ENCODE data around the gene CWC15. TPM values are rescaled to one million over a fixed set of nuclear protein-coding genes. Genes with fewer than 3 reads are reported as not detected.
"Not testable (repeated sequence)": the region's sequence is repeated elsewhere in the genome, so short reads cannot be mapped to it uniquely, and the experiment has no call there.

CWC15 gene
- polyA plus RNA-seq, 1 of the 3 experiments (the other 2 are of a cell fraction), result 27.0 TPM

DNA sequence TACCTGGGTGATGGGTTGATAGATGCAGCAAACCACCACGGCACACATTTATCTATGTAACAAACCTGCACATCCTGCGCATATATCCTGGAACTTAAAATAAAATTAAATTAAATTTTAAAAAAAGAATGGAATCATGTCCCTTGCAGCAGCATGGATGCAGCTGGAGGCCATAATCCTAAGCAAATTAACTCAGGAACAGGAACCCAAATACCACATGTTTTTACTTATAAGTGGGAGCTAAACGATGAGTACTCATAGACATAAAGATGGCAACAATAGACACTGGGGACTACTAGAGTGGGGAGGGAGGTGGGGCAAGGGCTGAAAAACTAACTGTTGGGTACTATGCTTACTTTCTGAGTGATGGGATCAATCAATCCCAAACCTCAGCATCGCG is 40.9 kb downstream of the CWC15 start:
- Histone ChIP-seq H3K9me3 (no peaks in the 10 kb centered on the region), H3F3A (replicated peaks; ENCODE audit: insufficient read depth) (peaks cover 43% of the 10 kb centered on the region), H4K20me1 (ENCODE audit: insufficient read depth) (no peaks in the 10 kb centered on the region), H3K27me3 (ENCODE audit: insufficient read depth) (no peaks in the 10 kb centered on the region), H3K27ac (ENCODE audit: low read depth in 2 of 2, low read length in 1 of 2) (peak overlapping the region; percentile 92), H3K9ac (peak overlapping the region; percentile 52; the same call in 1 of the 2 replicates), H3K4me1 (ENCODE audit: control insufficient read depth in 1 of 2, insufficient read depth in 2 of 2, low read depth in 1 of 2, low read length in 1 of 2) (peaks cover 28 to 34% of the 10 kb centered on the region in 2 experiments), H2AFZ (ENCODE audit: low read depth) (no peak overlapping the region), H3K79me2 (ENCODE audit: insufficient read depth) (no peaks in the 10 kb centered on the region), H3K4me3 (ENCODE audit: low read depth in 2 of 2, low read length in 1 of 2) (no peak overlapping the region), H3K4me2 (peak overlapping the region; percentile 51; the same call in 1 of the 2 replicates), H3K36me3 (replicated peaks in 1 of 2; ENCODE audit: control insufficient read depth in 1 of 2, insufficient read depth in 2 of 2, low read length in 1 of 2) (no peaks in the 10 kb centered on the region), H3K9me2 (no peaks in the 10 kb centered on the region)
- ChIA-PET CTCF (interaction anchor here (1.0 to 2.4 kb wide), 4 partner anchors 35 to 310 kb away, joined by 3 to 7 read pairs (median 4); no protein-coding TSS in a partner anchor), POLR2A (interaction anchor here (0.5 kb wide), 1 partner anchor 14 kb away, joined by 3 read pairs; no protein-coding TSS in a partner anchor)
- 65% methylated on average over 5 of the region's 5 CpGs for WGBS (ENCODE audit: low lambda C conversion rate)
- no peak for TF ChIP-seq FOXM1 (IDR thresholded peaks at IDR 0.05; ENCODE audit: low read depth)
- TF ChIP-seq SMC3 (IDR thresholded peaks at IDR 0.05; ENCODE audit: low read depth, low read length), result no peak
- no peak for TF ChIP-seq TEAD4 (IDR thresholded peaks at IDR 0.05; ENCODE audit: borderline replicate concordance, insufficient read depth)
- TF ChIP-seq, protein P1, sequence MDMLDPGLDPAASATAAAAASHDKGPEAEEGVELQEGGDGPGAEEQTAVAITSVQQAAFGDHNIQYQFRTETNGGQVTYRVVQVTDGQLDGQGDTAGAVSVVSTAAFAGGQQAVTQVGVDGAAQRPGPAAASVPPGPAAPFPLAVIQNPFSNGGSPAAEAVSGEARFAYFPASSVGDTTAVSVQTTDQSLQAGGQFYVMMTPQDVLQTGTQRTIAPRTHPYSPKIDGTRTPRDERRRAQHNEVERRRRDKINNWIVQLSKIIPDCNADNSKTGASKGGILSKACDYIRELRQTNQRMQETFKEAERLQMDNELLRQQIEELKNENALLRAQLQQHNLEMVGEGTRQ (IDR thresholded peaks at IDR 0.05; ENCODE audit: borderline replicate concordance, low read depth, low read length), result no peak
- no peak for TF ChIP-seq CHD2 (IDR thresholded peaks at IDR 0.05; ENCODE audit: low read length, partially characterized antibody)
- no peak for TF ChIP-seq NFIC (IDR thresholded peaks at IDR 0.05; ENCODE audit: borderline replicate concordance)
- no peak for DNase-seq

DNA sequence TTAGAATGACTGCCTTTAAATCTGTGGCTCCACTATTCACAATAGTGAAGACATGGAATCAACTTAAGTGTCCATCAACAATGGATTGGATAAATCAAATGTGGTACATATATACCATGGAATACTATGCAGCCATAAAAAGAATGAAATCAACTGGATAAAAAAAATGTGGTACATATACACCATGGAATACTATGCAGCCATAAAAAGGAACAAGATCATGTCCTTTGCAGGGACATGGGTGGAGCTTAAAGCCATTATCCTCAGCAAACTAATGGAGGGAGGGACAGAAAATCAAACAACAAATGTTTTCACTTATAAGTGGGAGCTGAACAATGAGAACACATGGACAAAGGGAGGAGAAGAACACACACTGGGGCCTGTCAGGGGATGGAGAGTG is 41.3 kb downstream of the CWC15 start:
- H3K27ac ChIP-seq (ENCODE audit: low read depth in 2 of 2, low read length in 1 of 2), result peak overlapping the region; percentile 92
- H3K36me3 ChIP-seq (replicated peaks in 1 of 2; ENCODE audit: control insufficient read depth in 1 of 2, insufficient read depth in 2 of 2, low read length in 1 of 2); H3K27me3 ChIP-seq (ENCODE audit: insufficient read depth); H3K9me2 ChIP-seq; POLR2A ChIA-PET; DNase-seq; H3K4me3 ChIP-seq (ENCODE audit: low read depth in 2 of 2, low read length in 1 of 2); H3K79me2 ChIP-seq (ENCODE audit: insufficient read depth); H3K4me2 ChIP-seq; H3K9me3 ChIP-seq; H2AFZ ChIP-seq (ENCODE audit: low read depth); H4K20me1 ChIP-seq (ENCODE audit: insufficient read depth): not testable (repeated sequence)
- H3K4me1 ChIP-seq (ENCODE audit: control insufficient read depth in 1 of 2, insufficient read depth in 2 of 2, low read depth in 1 of 2, low read length in 1 of 2), result peaks cover 33 to 39% of the 10 kb centered on the region in 2 experiments
- CTCF ChIA-PET, result interaction anchor here (0.5 to 2.4 kb wide), 5 partner anchors 35 to 353 kb away, joined by 3 to 7 read pairs (median 4); no protein-coding TSS in a partner anchor
- peaks cover 47% of the 10 kb centered on the region for H3F3A ChIP-seq (replicated peaks; ENCODE audit: insufficient read depth)
- H3K9ac ChIP-seq, result peak overlapping the region; percentile 52; the same call in 1 of the 2 replicates

DNA sequence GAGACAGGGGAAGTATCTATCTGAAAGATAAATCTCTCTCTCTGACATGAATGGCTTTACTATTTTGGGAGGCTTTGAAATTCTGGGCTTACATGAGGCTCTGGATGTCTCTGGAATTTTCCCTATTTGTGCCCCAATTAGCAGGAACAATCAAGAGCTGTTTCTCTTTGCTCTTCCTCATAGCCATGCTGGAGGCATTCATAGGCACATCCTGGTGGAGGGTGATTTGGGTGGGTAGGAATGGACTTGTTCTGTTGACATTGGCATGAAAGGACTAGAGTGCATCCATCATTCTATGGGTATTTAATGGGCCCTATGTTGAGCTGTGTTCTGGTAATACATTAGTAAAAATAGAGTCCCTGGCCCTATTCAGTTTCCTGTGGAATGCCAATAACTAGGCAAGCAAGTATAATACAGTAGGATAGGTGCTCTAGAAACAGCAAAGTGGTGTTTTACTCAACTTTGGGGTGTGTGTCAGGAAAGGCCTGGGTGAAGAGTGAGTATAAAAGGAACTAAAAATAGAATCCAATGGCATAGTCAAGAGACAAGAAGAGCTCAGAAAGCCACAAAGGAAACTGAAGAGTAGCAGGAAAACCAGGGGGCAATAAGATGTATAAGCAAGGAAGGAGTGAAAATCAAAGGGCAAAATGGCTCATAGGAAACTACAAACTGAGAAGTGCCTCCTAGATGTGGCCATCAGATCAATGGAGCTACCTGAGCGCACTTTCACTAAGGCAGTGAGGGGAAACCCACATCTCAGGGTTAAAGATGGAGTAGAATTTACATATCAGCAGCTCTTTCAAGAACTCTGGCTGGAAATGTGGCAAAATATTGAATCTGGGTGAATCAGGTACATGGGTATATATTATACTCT is 45.0 kb downstream of the CWC15 start:
- TF ChIP-seq RAD21 (IDR thresholded peaks at IDR 0.05; ENCODE audit: low read length), result no peak
- TF ChIP-seq, protein P2, sequence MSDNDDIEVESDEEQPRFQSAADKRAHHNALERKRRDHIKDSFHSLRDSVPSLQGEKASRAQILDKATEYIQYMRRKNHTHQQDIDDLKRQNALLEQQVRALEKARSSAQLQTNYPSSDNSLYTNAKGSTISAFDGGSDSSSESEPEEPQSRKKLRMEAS (IDR thresholded peaks at IDR 0.05; ENCODE audit: low read depth), result no peak
- TF ChIP-seq JUND (IDR thresholded peaks at IDR 0.05), result no peak
- TF ChIP-seq NRF1 (IDR thresholded peaks at IDR 0.05; ENCODE audit: low read depth, low read length), result no peak
- no peak for TF ChIP-seq ELF1 (IDR thresholded peaks at IDR 0.05)
- TF ChIP-seq, protein P3, sequence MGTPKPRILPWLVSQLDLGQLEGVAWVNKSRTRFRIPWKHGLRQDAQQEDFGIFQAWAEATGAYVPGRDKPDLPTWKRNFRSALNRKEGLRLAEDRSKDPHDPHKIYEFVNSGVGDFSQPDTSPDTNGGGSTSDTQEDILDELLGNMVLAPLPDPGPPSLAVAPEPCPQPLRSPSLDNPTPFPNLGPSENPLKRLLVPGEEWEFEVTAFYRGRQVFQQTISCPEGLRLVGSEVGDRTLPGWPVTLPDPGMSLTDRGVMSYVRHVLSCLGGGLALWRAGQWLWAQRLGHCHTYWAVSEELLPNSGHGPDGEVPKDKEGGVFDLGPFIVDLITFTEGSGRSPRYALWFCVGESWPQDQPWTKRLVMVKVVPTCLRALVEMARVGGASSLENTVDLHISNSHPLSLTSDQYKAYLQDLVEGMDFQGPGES (IDR thresholded peaks at IDR 0.05; ENCODE audit: low read depth, low read length), result no peak
- no peak for TF ChIP-seq GATA2 (CRISPR knock-in tag; IDR thresholded peaks at IDR 0.05)
- TF ChIP-seq MEF2A (IDR thresholded peaks at IDR 0.05; ENCODE audit: borderline replicate concordance, low read depth), result no peak
- TF ChIP-seq CHD2 (IDR thresholded peaks at IDR 0.05; ENCODE audit: low read length, partially characterized antibody), result no peak
- peaks cover 35% of the 10 kb centered on the region for H3F3A ChIP-seq (replicated peaks; ENCODE audit: insufficient read depth)
- no peak for DNase-seq
- peak overlapping the region; percentile 46 for H3K4me2 ChIP-seq
- H3K9ac ChIP-seq, result no peak overlapping the region
- H3K36me3 ChIP-seq (replicated peaks in 1 of 2; ENCODE audit: control insufficient read depth in 1 of 2, insufficient read depth in 2 of 2, low read length in 1 of 2), result no peaks in the 10 kb centered on the region
- no peaks in the 10 kb centered on the region for H4K20me1 ChIP-seq (ENCODE audit: insufficient read depth)
- H3K9me3 ChIP-seq, result no peaks in the 10 kb centered on the region
- H3K4me1 ChIP-seq (ENCODE audit: control insufficient read depth in 1 of 2, insufficient read depth in 2 of 2, low read depth in 1 of 2, low read length in 1 of 2), result peaks cover 28 to 45% of the 10 kb centered on the region in 2 experiments
- ChIA-PET POLR2A (no interaction called here), CTCF (interaction anchor here (1.2 to 1.7 kb wide), 3 partner anchors 31 to 305 kb away, joined by 3 to 4 read pairs (median 4); no protein-coding TSS in a partner anchor)
- no peak overlapping the region for H2AFZ ChIP-seq (ENCODE audit: low read depth)
- H3K4me3 ChIP-seq (ENCODE audit: low read depth in 2 of 2, low read length in 1 of 2), result no peak overlapping the region
- H3K9me2 ChIP-seq, result no peaks in the 10 kb centered on the region
- H3K79me2 ChIP-seq (ENCODE audit: insufficient read depth), result no peaks in the 10 kb centered on the region
- peak overlapping the region; percentile 83 to 87 for H3K27ac ChIP-seq (ENCODE audit: low read depth in 2 of 2, low read length in 1 of 2)
- H3K27me3 ChIP-seq (ENCODE audit: insufficient read depth), result no peaks in the 10 kb centered on the region
- WGBS (ENCODE audit: low lambda C conversion rate), result 84% methylated on average over 1 of the region's 1 CpG
